HG03066 (cell line): ENCODE data around the gene SMIM41.
"Not testable (repeated sequence)": the region's sequence is repeated elsewhere in the genome, so short reads cannot be mapped to it uniquely, and the experiment has no call there.

Experiments
- ATAC-seq: cut with Tn5 transposase; IDR thresholded peaks from one replicate; pipeline ENCODE4 v1.9.1; 2021; ENCODE audit warnings: low read depth; ENCODE audit not compliant: unreplicated experiment

Gene SMIM41

DNA sequence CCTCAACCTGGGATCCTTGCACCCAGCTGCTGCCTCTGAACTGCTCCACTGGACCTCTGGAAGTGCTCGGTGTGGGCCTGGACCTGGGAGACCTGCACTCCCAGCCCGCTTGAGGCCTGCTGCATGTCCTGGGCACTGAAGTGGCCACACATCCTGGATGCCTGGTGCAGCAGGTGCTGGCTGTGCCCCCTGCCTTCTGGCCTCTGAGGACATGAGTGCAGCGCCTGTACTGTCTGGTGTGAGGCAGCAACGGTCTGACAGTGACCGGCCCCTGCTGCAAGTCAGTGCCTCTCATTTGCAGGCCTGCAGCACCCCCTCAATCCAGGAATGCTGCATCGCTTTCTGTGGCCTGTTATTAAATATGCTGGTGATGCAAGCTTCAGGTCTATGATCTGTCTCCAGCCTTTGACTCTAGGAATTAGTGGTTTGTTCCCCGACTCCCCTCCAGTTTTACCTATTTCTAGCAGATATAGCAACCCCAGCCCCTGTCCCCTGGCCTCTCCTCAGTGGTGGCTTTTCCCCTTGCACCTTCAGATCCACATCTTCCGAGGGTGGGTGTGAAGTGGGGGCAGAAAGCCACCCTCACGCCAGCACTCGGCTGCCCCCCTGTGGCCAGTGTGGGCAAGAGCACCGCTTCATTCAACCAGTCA is 3.6 kb downstream of the SMIM41 start:
- ATAC-seq = no peak

DNA sequence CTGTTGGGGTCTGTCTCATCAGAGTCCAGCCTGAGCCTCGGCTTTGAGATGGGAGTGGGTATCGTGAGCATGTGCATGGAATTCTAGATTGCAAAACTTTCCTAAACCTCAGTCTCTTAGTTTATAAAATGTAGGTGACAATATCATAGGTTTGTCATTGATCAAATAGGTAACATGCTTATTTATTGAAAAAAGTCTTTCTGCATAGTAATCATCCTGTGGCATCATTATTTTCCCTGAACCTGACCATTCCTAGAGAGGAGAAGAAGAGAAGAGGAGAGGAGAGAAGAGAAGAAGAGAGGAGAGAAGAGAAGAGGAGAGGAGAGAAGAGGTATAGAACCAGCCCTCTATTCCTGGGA is 4.1 kb downstream of the SMIM41 start:
- ATAC-seq = no peak

DNA sequence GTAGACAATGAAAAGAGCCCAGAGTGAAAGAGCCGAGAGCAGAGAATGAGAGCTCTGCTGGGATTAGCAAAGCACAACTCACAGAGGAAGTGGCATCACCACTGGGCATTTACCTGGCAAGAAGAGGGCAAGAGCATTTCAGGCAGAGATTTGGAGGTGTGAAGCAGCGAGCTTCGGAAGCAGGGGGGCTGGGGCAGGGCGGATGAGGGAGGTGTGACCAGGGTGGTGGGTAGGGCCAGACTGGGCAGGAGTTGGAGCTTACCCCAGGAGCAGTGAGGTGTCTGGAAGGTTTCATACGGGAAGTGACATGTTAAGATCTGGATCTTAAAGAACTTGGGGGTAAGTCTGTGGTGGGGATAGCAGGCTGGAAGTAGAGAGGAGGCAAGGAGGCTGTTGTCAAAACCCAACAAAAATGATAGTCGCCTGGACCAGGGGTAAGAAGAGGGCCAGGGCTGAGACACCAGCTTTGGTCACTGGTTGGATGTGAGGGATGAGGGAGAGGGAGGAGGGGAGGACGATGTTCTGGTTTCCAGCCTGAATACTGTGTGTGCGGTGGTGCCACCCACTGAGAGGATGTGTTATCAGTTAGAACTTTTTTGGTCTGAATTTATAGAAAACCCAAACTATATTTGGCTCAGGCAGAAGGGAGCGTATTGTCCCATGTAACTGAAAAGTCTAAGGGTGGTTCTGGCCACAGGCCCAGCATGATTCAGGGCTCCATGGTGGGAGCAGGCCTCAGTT is 5.2 kb downstream of the SMIM41 start:
- no peak for ATAC-seq

DNA sequence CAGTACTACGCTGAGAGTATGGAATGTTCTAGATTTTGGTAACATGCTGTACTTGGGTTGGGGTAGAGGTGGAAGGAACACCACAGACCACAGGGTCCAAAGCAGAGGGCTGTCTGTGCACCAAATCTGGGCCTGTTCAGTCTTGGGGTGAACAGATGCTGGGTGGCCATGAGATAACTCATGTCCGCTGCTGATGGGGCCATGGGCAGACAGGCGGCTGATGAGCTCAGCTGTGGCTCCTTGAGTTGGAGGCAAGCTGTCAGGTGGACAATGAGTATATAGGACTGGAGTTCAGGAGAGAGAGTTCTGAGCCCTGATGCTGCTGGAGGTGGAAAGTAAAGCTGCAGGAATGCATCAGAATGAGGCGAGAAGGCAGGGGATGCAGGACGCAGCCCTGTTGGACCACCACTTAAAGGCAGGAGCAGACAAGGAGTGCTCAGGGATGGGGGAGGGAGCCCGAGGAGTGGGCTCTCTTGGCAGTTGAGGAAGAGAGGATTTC is 6.2 kb downstream of the SMIM41 start:
- no peak for ATAC-seq

DNA sequence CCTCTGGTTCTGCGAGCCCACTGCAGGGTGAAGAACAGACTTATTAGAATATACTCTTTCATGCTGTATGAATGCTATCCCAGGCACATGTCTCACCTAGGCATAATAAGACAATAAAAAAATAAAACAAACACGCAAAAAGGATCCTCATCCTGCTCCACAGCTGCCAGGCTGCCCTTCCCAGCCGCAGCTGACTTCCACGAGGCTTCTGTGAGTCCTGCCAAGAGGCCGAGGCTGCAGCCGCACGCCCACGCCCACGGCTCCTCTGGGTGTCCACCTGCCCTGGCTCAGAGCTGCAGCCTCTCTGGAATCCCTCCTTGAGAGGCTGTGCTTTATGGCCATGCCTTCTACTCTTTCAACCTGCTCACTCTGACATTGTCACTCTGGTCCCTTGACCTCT is 6.9 kb downstream of the SMIM41 start:
- ATAC-seq = no peak

DNA sequence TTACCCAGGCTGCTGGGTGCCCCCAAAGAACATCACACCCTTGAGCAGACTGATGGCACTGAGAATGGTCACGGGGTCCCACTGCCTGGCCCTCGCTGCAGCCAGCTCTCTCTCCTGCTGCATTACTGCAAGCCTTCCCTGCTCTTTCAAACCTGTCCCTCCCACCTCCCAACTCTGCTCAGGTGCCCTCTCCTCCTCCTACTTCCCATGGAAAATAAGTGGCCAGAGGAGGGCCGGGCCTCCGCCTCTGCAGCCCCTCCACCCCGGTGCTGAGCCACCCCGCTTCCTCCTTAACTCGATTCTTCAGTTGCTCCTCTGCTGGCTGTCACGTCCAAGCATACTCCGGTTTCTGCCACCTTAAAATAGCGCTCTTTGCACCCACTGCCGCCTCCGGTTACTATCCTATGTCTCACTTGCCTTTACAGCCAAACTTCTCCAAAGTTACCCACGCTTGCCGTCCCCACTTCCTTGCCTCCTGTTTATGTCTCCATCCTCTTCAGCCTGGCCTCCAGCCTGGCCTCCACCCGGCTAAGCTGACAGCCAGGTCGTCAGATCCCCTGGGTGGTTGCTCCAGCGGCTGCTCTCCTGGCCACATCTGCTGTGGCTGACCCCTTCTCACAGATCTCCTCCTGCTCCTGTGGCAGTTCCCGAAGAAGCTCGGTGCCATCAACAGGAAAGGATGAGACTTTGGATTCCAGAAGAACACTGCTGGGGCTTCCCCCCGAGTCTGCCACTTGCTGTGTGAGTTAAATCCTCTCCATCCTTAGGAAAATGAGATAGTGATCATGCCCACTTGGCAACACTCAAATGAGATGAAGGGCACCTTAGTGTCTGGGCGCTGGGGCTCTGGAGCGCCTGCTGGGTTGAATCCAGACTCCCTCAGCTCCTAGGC is 7.7 kb downstream of the SMIM41 start:
- ATAC-seq = no peak

DNA sequence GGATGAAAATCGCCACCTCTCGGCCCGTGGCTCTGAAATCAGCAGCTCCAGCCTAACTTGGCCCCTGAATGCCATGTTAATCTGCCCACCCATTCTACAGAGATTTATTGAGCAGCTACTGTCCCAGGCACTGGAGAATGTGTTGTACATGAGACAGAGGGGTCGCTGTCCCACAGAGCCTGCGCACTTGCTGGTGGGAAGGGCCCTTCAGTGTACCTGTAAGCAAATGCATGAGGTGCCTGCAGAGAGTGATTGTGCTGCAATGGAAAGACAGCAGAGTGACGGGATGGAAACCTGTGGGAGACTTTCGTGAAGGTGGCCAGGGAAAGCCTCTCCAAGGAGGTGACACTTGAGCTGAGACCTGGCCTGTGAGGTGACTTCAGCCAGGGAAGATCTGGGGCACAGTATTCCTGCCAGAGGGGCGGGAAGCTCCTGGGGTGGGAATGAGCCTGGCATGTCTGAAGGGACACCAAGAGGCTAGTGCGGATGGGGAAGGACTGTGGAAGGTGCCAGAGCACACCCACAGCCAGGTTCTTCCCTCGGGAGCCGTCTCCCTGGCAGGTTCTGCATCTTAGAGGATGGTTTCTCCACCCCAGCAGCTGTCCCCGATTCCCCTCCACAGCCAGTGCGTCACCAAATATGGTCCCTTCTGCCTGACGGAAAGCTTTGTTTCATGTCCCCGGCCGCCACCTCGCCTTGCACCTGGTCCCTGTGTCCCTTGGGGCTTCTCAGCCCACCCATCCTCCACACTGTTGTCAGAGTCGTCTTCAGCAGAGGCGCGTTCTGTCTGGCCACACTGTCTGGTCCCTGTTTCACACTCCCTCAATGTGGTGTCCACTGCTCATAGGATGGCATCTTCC is 8.7 kb downstream of the SMIM41 start:
- ATAC-seq = peak; percentile 74

DNA sequence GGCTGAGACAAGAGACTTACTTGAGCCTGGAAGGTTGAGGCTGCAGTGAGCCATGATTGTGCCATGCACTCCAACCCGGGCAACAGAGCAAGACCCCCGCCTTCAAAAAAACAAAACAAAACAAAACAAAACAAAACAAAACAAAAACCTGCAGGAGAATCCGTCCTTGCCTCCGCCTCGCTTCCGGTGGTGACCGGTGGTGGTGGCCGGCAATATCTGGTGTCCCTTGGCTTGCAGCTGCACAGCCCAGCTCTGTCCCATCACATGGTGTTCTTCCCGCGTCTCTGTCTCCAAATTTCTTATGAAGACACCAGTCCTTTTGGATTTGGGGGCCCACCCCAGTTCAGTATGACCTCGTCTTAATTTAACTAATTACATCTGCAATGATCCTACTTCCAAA is 10.0 kb downstream of the SMIM41 start:
- no peak for ATAC-seq

DNA sequence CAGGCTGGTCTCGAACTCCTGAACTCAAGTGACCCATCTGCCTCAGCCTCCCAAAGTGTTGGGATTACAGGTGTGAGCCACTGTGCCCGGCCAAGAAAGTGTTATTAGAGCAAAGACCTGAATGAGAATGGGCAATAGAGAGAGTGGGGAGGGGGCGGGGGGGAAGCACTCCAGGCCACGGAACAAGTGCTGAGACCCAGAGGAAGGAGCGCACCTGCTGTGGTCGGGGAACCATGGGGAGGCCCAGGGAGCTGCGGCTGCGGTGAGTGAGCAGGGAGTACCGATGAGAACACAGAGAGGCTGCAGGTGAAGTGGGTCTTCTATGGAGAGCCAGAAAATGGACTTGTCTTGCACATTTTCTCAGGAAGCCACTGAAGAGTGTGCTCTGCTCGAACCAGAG is 10.8 kb downstream of the SMIM41 start:
- ATAC-seq = no peak

DNA sequence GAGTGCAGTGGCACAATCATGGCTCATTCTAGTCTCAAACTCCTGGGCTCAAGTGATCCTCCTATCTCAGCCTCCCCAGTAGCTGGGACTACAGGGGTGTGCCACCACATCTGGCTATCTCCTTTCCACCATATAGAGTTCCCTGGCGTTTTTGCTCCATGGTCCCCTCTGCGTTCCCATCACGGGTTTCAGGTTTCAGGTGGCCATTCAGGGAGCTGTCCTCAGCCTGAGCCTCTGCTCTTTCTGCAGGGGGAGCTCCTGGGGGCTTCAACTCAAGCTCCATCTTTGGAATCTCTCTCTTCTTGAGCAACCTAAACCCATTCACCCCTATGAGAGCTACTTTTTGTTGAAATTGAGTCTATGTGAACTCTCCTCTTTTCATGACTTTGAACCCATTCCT is 11.6 kb downstream of the SMIM41 start:
- no peak for ATAC-seq

DNA sequence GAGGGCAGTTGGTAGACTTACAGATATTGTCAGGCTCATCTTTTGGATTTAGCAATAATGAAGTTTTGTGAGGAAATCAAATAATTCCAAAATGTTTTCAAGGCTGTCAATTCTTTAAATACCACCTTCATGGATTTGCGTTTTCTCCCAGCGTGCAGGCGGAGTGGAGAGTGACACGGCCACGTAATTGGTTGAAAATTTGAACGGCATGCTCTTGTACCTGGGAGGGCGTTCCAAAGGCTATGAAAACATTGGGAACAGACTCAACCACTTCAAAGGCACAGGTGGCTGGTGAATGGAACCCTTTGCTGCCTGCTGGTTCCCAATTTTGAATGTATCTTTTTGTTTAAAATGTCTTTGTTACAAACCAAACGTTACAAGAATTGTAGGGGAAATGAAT is 12.4 kb downstream of the SMIM41 start:
- ATAC-seq = no peak

DNA sequence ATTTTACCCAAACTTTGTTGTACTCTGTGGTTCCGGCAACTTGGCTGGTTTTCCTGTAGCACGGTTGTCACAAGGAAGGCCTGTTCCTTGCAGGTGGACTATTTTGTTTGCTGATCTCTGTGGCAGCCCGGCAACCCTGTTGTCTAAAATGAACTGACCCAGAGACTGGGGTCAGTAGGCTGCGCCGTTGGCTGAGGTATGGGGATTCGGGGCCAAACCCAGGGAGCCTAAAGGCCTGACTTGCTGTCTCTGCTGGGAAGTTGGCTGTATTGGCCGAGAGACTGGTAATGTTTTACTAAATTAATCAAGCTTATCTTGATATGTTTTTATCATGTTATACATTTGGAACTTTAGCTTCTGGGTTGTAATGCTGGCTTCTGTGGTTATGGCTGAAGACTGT is 13.8 kb downstream of the SMIM41 start:
- ATAC-seq = no peak

DNA sequence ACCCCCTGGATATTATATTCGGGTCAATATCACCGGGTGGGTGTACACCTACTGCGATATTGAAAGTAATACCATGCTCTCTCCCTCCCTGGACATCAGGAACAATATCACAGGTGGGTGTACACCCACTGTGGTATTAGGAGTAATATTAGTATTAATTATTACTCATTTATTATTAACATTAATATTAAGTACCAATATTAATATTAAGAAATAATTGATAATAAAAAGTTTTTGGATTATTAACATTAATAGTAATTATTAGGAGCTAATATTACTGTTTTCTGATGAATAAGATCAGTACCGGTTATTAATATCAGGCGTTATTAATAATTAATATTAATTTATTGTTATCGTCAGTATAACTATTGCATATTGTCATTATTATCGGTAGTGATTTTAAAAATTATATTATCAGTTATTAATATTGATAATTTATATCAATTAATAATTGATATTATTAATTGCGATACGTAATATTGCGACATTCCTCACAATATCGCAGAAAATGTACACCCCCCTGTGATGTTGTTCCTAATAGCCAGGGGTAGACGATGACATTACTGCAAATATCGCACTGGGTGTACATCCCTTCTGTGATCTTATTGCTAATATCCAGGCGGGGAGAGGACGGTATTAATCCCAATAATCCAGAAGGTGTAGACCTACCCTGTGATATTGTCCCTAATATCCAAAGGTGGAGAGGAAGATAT is 17.0 kb downstream of the SMIM41 start:
- ATAC-seq = no peak

DNA sequence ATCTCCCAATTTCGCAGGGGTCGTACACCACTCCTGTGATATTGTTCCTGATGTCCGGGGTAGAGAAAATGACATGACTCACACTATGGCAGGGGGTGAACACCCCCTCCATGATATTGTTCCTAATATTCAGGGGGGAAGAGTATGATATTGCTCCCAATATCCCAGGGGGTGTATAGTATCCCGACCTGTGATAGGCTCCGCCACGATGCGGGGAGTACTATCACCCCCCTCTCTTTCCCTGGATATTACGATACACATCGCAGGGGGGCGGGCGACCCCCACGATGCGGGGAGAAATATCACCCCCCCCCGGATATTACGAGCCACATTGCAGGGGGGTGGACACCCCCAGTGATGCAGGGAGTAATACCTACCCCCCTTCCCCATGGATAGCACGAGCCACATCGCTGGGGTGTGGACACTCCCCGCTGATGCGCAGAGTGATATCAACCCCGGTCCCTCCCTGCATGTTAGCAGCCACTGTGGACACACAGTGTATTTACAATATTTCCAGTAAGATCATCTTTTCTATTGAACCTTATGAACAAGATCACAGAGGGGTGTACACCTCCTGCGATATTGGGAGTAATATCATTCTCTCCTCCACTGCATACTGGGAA is 17.7 kb downstream of the SMIM41 start:
- no peak for ATAC-seq

DNA sequence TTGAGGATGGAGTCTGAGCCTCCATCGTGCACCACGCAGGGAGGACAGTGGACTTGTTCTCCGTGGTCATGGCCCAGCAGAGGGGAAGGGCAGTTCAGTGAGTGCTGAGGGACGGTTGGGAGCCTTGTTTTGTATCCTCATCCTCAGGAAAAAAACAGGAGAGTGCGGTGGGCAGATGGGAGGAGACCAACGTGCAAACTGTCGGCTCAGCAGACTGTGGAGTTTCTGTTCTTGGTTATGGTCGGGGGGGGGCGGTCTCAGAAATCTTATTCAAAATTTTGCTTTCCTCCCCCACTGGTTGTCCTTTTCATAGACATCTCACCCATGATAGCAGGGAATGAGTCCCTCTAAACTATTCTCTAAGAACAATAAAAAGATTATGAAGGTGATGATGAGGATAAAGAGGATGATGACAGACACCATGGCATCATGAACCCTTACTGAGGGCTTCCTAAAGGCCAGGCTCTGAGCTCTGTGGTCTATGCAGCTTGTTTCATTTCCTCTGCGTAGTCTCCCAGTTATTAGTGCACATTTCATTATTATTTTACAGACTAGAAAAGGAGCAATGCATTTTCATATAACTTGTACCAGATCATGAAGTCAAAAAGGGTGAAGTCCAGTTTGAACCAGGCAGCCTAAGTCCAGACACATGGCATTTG is 25.1 kb downstream of the SMIM41 start:
- ATAC-seq = not testable (repeated sequence)

DNA sequence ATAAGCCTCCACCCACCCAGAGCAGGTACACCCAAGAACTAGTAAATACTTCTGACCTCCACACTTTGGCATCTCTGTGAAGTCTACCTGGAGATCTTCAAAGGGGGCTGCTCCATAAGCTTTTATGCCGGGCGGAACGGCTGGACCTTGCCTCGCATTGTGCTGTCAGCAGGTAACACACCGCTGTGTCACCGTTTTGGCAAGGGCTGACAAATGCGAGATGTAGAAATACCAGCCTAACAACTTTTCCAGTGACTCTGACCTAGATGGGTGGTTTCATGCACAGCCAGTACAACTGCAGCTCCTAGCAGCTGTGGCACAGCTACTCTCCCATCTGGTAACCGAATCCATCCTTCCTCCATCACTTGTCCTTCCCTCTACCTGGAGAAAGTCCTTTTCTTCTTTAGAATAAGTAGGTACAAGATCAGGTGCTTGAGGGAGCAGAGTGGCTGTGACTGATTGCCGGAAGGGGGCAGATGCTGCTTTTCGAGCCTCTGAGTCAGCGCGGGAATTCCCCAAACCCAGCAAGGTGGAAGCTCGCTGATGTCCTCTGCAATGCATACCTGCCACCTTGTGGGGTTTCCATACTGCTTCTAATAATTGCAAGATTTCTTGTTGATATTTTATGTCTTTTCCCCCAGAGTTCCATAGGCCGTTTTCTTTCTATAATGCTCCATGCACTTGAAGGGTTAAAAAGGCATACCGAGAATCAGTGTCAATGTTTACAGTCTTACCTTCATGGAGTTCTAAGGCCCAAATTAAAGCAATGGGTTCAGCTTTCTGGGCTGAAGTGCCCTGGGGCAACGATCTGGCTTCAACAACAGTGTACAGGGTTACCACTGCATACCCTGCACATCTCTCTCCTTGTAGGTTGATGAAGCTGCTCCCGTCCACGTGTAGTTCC is 37.0 kb downstream of the SMIM41 start:
- ATAC-seq = not testable (repeated sequence)

DNA sequence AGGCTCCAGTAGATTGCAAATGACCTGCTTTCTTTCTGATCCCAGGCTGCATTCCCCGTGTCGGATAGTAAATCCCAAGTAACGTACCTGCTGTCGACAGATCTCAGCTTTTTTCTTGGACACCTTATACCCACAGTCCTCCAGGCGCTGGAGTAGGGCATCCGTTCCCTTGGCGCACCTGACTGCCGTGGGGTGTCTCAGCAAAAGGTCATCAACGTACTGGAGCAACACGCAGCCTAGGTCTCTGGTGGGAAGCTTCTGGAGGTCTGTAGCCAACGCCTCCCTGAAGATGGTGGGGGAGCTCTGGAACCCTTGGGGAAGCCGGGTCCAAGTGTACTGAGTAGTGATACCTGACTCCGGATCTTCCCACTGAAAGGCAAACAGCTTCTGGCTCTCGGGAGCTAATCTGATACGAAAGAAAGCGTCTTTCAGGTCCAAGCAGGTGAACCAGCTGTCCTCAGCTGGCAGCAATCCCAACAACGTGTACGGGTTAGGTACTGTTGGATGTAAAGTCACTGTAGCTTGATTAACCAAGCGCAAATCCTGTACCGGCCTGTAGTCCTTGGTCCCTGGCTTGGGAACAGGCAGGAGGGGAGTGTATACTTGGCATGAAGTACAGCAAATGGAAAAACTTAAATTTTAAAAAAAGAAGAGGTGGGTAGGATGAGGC is 38.4 kb downstream of the SMIM41 start:
- peak; percentile 34 for ATAC-seq
